Activated CD8-positive, alpha-beta memory T cell treated with anti-CD3 and anti-CD28 coated beads for 48 hours (primary cell): ENCODE results near the gene SLC45A3.

Experiments
- DNase-seq, 3 experiments: peaks; one replicate each; pipeline ENCODE4 v3.0.0-alpha.2; 2020; ENCODE audit warnings: low read depth in 2 of 3, low spot score in 2 of 3

SLC45A3 gene

GRCh38 chr1:205669341-205670149 lies 10.8 kb downstream of the SLC45A3 start:
- DNase-seq: no peak

DNA sequence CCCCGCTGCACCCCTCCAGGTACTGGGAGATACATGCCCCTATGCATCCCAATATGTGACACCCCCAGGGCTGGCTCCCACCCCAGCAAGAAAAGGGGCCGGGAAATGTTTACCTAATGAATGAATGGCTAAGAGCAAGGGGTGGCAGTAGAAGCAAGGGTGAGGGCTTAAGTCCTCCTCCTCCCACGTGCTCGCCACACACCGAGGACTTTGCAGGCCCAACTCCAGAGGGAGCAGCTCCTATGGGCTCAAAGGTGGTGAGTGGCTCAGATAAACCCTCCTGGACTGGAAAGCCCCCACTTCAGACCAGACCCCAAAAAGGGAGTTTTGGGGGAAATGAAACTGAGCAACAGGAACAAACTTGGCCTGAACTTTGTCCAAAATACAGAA lies 11.4 kb downstream of the SLC45A3 start:
- DNase-seq: no peak

- DNase-seq: no peak
Observed at GRCh38 chr1:205667909-205668643, 12.2 kb downstream of the SLC45A3 start.

GRCh38 chr1:205666372-205667166 lies 13.7 kb downstream of the SLC45A3 start:
- DNase-seq: no peak

GRCh38 chr1:205665201-205666045 lies 14.9 kb downstream of the SLC45A3 start:
- DNase-seq: no peak

DNA sequence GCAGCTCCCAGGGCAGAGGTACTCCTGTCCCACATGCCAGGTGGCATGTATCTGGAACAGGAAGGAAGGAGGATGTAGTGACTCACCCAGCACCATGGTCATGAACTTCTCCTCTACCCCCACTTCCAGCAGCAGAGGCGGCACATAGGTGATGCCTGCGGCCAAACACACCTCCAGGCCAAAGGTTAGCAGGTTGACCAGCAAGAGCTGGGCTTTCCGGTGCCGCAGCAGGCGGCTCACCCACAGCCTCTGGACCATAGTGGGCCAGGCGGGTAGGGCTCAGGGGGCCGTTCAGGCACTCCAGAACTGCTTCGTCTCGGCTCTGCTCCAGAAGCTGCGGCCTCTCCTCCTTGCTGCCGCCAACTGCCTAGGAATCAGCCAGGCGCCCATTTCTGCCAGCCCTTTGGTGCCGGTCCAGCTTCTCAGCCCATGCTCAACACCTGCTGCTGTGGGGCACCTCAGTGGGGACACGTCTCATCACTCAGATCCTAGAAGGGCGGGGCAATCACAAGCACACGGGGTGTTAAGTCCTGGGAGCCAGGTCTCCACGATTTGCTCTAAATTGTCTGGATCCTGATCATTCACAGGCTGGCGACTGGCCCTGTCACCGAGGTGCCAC lies 15.8 kb downstream of the SLC45A3 start:
- DNase-seq: no peak

DNA sequence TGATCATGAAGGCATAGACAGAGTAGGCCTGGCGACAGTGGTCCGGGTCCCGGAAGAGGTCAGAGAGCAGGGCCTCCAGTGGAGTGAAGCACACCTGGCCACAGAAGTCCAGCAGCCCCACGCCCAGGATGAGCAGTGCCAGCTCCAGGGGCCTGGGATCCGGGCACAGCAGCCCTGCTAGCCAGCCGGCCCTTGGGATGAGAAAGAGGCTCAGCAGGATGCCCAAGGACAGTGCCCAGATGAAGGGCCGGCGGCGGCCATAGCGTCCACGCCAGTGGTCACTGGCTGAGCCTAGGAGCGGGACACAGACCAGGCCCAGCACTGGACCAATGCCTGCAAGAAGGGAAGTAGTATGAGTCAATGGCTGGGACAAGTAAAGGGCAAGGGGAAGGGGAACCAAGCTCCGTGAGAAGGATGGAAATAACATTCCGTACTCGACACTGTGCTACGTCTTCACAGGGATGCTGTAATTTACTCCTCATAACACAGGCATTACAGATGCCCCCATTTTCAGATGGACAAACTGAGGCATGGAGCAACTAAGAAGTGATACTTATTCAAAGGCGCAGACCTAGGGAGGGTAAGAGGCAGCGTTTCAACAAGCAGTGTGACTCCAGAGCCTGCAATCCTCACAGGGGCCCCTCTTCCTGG lies 16.9 kb downstream of the SLC45A3 start:
- DNase-seq: no peak

DNA sequence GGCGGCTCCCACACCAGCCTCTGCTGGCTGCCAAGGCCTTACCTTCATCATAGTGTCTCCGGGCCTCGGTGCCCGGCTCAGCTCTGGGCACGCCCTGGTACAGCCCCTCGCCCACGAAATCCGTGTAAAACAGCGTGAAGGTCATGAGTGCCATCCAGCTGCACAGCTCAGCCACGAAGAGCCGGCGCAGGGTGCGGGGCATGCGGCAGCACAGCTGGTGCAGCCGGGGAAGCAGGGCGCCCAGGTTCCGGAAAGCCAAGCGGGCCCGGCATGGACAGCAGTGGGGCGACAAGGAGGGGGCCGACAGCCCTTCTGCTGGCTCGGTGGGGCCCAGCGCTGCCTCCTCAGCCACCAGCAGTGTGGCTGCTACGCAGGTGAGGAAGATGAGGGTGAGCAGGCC lies 17.5 kb downstream of the SLC45A3 start:
- no peak for DNase-seq

DNA sequence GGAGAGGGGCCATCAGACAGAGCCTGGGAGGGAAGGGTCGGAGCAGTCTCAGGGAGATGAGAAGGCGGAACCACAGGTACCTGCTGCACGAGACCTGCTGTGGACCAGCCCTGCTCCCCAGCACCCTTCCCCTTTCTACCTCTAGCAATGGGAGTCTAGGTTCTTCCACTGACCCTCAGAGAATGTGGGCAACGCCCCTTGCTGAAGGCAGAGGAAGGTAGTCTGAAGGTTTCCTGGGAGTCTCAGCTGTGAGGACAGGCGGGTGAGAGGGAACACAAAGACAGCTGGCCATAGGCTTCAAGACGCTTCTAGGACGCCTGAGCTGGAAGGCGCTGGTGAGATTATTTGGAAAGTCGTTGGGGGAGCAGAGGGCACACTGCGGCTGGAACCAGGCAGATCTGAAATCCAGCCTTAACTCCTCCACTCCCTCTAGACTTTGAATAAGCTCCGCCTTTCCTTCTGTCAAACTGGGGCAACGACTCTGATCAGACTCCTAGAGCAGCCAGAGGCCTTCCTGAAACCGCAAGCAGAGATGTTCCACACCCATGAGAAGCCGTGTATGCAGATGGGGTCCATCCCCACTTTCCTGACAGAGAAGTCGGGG lies 18.1 kb downstream of the SLC45A3 start:
- DNase-seq: no peak

- no peak for DNase-seq
Observed at GRCh38 chr1:205661429-205662134, 18.7 kb downstream of the SLC45A3 start.

DNA sequence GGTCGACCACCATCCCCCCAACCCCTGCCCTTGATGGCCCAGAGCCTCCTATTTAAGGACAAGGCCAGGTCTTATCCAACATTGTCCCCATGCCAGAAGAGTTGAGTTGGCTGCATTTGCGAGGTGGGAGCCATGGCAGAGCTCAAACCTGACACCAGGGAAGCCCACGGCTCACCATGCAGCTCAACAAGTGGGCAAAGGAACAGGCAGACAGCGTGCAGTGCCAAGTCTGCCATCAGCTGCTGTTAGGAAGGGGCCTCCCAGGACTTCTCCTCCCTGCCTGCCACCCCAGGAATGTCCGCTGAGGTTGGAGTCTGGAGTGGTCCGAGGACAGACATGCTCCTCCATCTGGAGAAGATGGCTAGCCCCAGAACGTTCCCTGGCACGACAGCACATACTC lies 19.9 kb downstream of the SLC45A3 start:
- no peak for DNase-seq

- DNase-seq: peak; percentile 46 to 55 (median 53)
Observed at GRCh38 chr1:205658943-205659581, 21.2 kb downstream of the SLC45A3 start.

DNA sequence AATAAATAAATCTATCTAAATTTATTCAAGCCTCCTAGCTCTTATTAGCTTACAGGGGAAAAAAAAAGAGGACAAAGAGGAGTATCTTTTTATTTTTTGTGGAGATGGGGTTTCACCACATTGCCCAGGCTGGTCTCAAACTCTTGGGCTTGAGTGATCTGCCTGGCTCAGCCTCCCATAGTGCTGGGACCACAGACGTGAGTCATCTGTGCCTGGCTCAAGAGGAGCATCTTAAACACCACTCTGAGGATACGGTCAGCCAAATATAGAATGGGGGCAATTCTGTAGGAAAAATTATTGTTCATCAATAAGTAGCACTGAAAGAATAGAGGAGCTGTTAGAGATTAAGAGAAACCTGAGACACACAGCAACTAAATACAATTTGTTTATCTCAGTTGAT lies 24.1 kb downstream of the SLC45A3 start:
- no peak for DNase-seq

- no peak for DNase-seq
Observed at GRCh38 chr1:205652984-205653383, 27.3 kb downstream of the SLC45A3 start.

DNA sequence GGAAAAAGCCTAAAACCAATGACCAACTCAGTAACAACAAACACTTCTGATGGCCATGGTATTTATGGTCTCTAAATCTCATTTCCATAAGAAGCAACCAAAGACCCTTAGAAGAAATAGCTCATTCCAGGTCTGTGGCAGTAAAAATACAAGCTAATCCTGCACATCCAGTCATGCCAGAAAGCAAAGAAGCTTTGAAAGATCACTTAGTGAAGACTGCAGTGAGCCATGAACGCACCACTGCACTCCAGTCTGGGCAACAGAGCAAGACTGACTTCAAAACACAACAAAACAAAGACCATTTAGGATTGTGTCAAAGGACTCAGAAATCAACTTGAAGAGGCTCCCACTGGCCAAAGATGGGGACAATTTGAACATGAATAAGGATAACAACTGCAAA lies 30.1 kb downstream of the SLC45A3 start:
- no peak for DNase-seq

- DNase-seq: no peak
Observed at GRCh38 chr1:205645519-205645918, 34.8 kb downstream of the SLC45A3 start.

DNA sequence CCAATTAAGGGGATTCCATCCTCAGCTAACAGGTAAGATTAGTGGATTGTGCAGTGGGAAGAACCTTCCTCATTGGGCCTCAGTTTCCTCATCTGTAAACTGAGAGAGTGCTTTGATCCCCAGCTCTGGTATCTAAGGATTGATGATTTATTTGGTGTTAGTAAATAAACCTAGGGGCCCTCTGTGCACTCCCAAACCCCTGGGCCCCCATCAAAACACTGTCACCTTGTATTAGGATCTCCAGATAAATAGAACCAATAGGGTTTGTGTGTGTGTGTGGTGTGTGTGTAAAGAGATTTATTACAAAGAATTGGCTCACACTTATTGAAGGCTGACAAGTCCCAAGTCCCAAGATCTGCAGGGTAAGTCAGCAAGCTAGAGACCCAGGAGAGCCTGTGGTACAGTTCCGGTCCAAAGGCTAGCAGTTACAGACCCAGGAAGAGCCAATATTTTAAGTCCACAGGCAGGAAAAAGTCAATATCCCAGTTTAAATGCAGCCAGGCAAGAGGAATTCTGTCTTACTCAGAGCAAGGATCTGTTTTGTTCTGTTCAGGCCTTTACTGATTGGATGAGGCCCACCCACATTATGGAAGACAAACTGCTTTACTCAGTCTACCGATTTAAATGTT lies 37.5 kb downstream of the SLC45A3 start:
- DNase-seq: no peak

DNA sequence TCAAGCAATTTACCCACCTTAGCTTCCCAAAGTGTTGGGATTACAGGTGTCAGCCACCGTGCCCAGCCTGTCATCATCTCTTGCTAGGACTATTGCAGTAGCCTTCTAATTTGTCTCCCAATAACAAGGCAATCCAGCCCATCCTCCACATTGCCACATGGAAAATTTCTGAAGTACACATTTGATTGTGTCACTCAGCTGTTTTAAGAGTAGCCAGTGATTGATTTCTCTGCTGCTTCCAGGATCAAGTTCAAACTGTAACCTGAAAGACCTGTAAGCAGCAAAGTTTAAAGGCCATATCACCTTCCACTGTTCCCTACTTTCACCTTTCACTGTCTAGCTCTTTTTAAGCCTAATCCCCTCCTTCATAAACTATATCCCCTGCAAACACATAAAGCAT lies 40.7 kb downstream of the SLC45A3 start:
- no peak for DNase-seq
